ENCODE measurements around the gene BNC2.

Gene BNC2

GRCh38 chr9:16610538-16610937 is 259.9 kb downstream of the BNC2 start:
- no peaks in the 10 kb centered on the region for H3K4me1 ChIP-seq (ENCODE audit: low read length)
- H3K9me2 ChIP-seq (replicated peaks; ENCODE audit: insufficient read depth, low read length) = no peaks in the 10 kb centered on the region
- no peaks in the 10 kb centered on the region for H3F3A ChIP-seq (ENCODE audit: insufficient read depth, low read length)
- H3K36me3 ChIP-seq (replicated peaks; ENCODE audit: insufficient read depth, low read length) = no peaks in the 10 kb centered on the region
- no peak overlapping the region for H3K4me3 ChIP-seq (ENCODE audit: low read length)
- no peaks in the 10 kb centered on the region for H3K9me3 ChIP-seq (replicated peaks; ENCODE audit: insufficient read depth, low read length)
- H3K4me2 ChIP-seq (ENCODE audit: low read depth, low read length) = no peak overlapping the region
- H2AFZ ChIP-seq (ENCODE audit: low read length) = no peak overlapping the region
- H3K79me2 ChIP-seq (ENCODE audit: low read length) = no peaks in the 10 kb centered on the region
- TF ChIP-seq CTCF (IDR thresholded peaks at IDR 0.05; ENCODE audit: low read length) = no peak
- no peak for TF ChIP-seq EZH2 (optimal IDR thresholded peaks at IDR 0.05; ENCODE audit: low read depth, low read length)
- TF ChIP-seq EZH2phosphoT487 (IDR thresholded peaks at IDR 0.05; ENCODE audit: low read length) = no peak
- no peaks in the 10 kb centered on the region for H3K27me3 ChIP-seq (replicated peaks; ENCODE audit: insufficient read depth, low read length)
- H3K9ac ChIP-seq (ENCODE audit: low read length) = no peak overlapping the region
- H3K27ac ChIP-seq (ENCODE audit: low read length) = no peak overlapping the region
- H4K20me1 ChIP-seq (ENCODE audit: insufficient read depth, low read length) = no peaks in the 10 kb centered on the region
- DNase-seq = no peak

- Histone ChIP-seq H2AFZ (ENCODE audit: low read length) (no peak overlapping the region), H3K4me3 (ENCODE audit: low read length) (no peak overlapping the region), H3K79me2 (ENCODE audit: low read length) (no peaks in the 10 kb centered on the region), H3K4me2 (ENCODE audit: low read depth, low read length) (no peak overlapping the region), H3K9me2 (replicated peaks; ENCODE audit: insufficient read depth, low read length) (no peaks in the 10 kb centered on the region), H3K4me1 (ENCODE audit: low read length) (no peaks in the 10 kb centered on the region), H3F3A (ENCODE audit: insufficient read depth, low read length) (no peaks in the 10 kb centered on the region), H3K9ac (ENCODE audit: low read length) (no peak overlapping the region), H3K9me3 (replicated peaks; ENCODE audit: insufficient read depth, low read length) (no peaks in the 10 kb centered on the region), H3K27ac (ENCODE audit: low read length) (no peak overlapping the region), H3K36me3 (replicated peaks; ENCODE audit: insufficient read depth, low read length) (no peaks in the 10 kb centered on the region), H3K27me3 (replicated peaks; ENCODE audit: insufficient read depth, low read length) (no peaks in the 10 kb centered on the region), H4K20me1 (ENCODE audit: insufficient read depth, low read length) (no peaks in the 10 kb centered on the region)
- TF ChIP-seq CTCF (IDR thresholded peaks at IDR 0.05; ENCODE audit: low read length) (no peak), EZH2 (optimal IDR thresholded peaks at IDR 0.05; ENCODE audit: low read depth, low read length) (no peak), EZH2phosphoT487 (IDR thresholded peaks at IDR 0.05; ENCODE audit: low read length) (no peak)
- no peak for DNase-seq
Observed at GRCh38 chr9:16608906-16609305, 261.6 kb downstream of the BNC2 start.

- DNase-seq = no peak
- Histone ChIP-seq H3F3A (ENCODE audit: insufficient read depth, low read length) (no peaks in the 10 kb centered on the region), H3K4me2 (ENCODE audit: low read depth, low read length) (no peak overlapping the region)
Observed at GRCh38 chr9:16602494-16602893, 268.0 kb downstream of the BNC2 start.

GRCh38 chr9:16601991-16602390 is 268.5 kb downstream of the BNC2 start:
- Histone ChIP-seq H3K4me2 (ENCODE audit: low read depth, low read length) (no peak overlapping the region), H3K4me1 (ENCODE audit: low read length) (no peaks in the 10 kb centered on the region), H4K20me1 (ENCODE audit: insufficient read depth, low read length) (no peaks in the 10 kb centered on the region), H3K27ac (ENCODE audit: low read length) (no peak overlapping the region), H3F3A (ENCODE audit: insufficient read depth, low read length) (no peaks in the 10 kb centered on the region), H3K36me3 (replicated peaks; ENCODE audit: insufficient read depth, low read length) (no peaks in the 10 kb centered on the region), H3K9ac (ENCODE audit: low read length) (no peak overlapping the region), H2AFZ (ENCODE audit: low read length) (no peak overlapping the region), H3K9me2 (replicated peaks; ENCODE audit: insufficient read depth, low read length) (no peaks in the 10 kb centered on the region), H3K27me3 (replicated peaks; ENCODE audit: insufficient read depth, low read length) (no peaks in the 10 kb centered on the region), H3K4me3 (ENCODE audit: low read length) (no peak overlapping the region), H3K79me2 (ENCODE audit: low read length) (no peaks in the 10 kb centered on the region), H3K9me3 (replicated peaks; ENCODE audit: insufficient read depth, low read length) (no peaks in the 10 kb centered on the region)
- DNase-seq = no peak
- TF ChIP-seq CTCF (IDR thresholded peaks at IDR 0.05; ENCODE audit: low read length) = no peak

More at GRCh38 chr9:16602494-16602893, 268.0 kb downstream of the BNC2 start:
- Histone ChIP-seq H3K9ac (ENCODE audit: low read length) (no peak overlapping the region), H3K27me3 (replicated peaks; ENCODE audit: insufficient read depth, low read length) (no peaks in the 10 kb centered on the region), H4K20me1 (ENCODE audit: insufficient read depth, low read length) (no peaks in the 10 kb centered on the region), H3K27ac (ENCODE audit: low read length) (no peak overlapping the region), H3K9me2 (replicated peaks; ENCODE audit: insufficient read depth, low read length) (no peaks in the 10 kb centered on the region), H2AFZ (ENCODE audit: low read length) (no peak overlapping the region), H3K4me1 (ENCODE audit: low read length) (no peaks in the 10 kb centered on the region), H3K4me3 (ENCODE audit: low read length) (no peak overlapping the region), H3K36me3 (replicated peaks; ENCODE audit: insufficient read depth, low read length) (no peaks in the 10 kb centered on the region), H3K79me2 (ENCODE audit: low read length) (no peaks in the 10 kb centered on the region), H3K9me3 (replicated peaks; ENCODE audit: insufficient read depth, low read length) (no peaks in the 10 kb centered on the region)
- TF ChIP-seq EZH2 (optimal IDR thresholded peaks at IDR 0.05; ENCODE audit: low read depth, low read length) (no peak), EZH2phosphoT487 (IDR thresholded peaks at IDR 0.05; ENCODE audit: low read length) (no peak)

All from MM.1S (cell line).